Neural progenitor cell (in vitro differentiated cells): ENCODE data around the gene SAC3D1.

ENCODE experiments used
- CTCF ChIP-seq: fragments of 200-600 bp; sonication (generic); IDR thresholded peaks from 2 replicates; pipeline ENCODE4 v1.5.1; 2017; ENCODE audit warnings: antibody characterized with exemption, mild to moderate bottlenecking
- EZH2 ChIP-seq: fragments of 200-600 bp; sonication (generic); IDR thresholded peaks from 2 replicates; pipeline ENCODE4 v1.6.1; 2017; ENCODE audit warnings: antibody characterized with exemption, mild to moderate bottlenecking, moderate library complexity

- TF ChIP-seq CTCF (no peak), EZH2 (no peak)
These were observed 21.2 kb upstream of the SAC3D1 start for GRCh38 chr11:65019824-65020223.
